Smooth muscle cell (in vitro differentiated cells): ENCODE measurements around the gene PLEKHJ1. TPM values are rescaled to one million over a fixed set of nuclear protein-coding genes. Genes with fewer than 3 reads are reported as not detected.

ENCODE experiments used
- DNase-seq: peaks from one replicate; lab custom pipeline; 2025; ENCODE audit not compliant: unreplicated experiment; lab: John Stamatoyannopoulos, UW
- H2AFZ ChIP-seq: fragments of 200-600 bp; sonication (generic); 2 replicates; pipeline ENCODE4 v1.6.0; 2016; ENCODE audit warnings: antibody characterized with exemption, low read depth, mild to moderate bottlenecking
- H3F3A ChIP-seq: fragments of 200-600 bp; sonication (generic); 2 replicates; pipeline ENCODE4 v1.6.0; 2017; ENCODE audit warnings: antibody characterized with exemption, low read depth
- H3K27ac ChIP-seq: fragments of 200-600 bp; sonication (generic); 2 replicates; pipeline ENCODE4 v1.5.1; 2016; ENCODE audit warnings: low read depth, mild to moderate bottlenecking
- H3K27me3 ChIP-seq: fragments of 200-600 bp; sonication (generic); 2 replicates; pipeline ENCODE4 v1.6.1; 2016; ENCODE audit warnings: low read depth, mild to moderate bottlenecking
- H3K36me3 ChIP-seq: fragments of 200-600 bp; sonication (generic); 2 replicates; pipeline ENCODE4 v1.5.1; 2016; ENCODE audit warnings: low read depth
- H3K4me1 ChIP-seq: fragments of 200-600 bp; sonication (generic); 2 replicates; pipeline ENCODE4 v1.5.1; 2016; ENCODE audit warnings: low read depth
- H3K4me2 ChIP-seq: fragments of 200-600 bp; sonication (generic); 2 replicates; pipeline ENCODE4 v1.6.0; 2016; ENCODE audit warnings: mild to moderate bottlenecking
- H3K4me3 ChIP-seq: fragments of 200-600 bp; sonication (generic); 2 replicates; pipeline ENCODE4 v1.5.1; 2016; ENCODE audit warnings: mild to moderate bottlenecking
- H3K79me2 ChIP-seq: fragments of 200-600 bp; sonication (generic); 2 replicates; pipeline ENCODE4 v1.6.0; 2016; ENCODE audit warnings: low read depth, mild to moderate bottlenecking
- H3K9ac ChIP-seq: fragments of 200-600 bp; sonication (generic); 2 replicates; pipeline ENCODE4 v1.6.0; 2016; ENCODE audit warnings: low read depth
- H3K9me3 ChIP-seq: fragments of 200-600 bp; sonication (generic); replicated peaks from 2 replicates; pipeline ENCODE4 v1.5.1; 2016; ENCODE audit warnings: low read depth
- H4K20me1 ChIP-seq: fragments of 200-600 bp; sonication (generic); 2 replicates; pipeline ENCODE4 v1.6.0; 2016; ENCODE audit warnings: low read depth
- CTCF ChIP-seq: fragments of 200-600 bp; sonication (generic); IDR thresholded peaks from 2 replicates; pipeline ENCODE4 v1.5.1; 2017; ENCODE audit warnings: borderline replicate concordance, mild to moderate bottlenecking, antibody characterized with exemption; ENCODE audit not compliant: insufficient read depth, poor library complexity, severe bottlenecking
- WGBS: methylation state at CpG from one replicate; pipeline ENCODE4 v1.1.7; 2016; ENCODE audit warnings: low lambda C conversion rate; 5-methylcytosine and 5-hydroxymethylcytosine counted together
- polyA plus RNA-seq: library from polyadenylated mRNA; unstranded; fragments of >200 nt; fragmentation: Nextera tagmentation; extraction: Ambion mirVana; gene quantifications from 2 replicates; pipeline ENCODE4 v1.2.1, GENCODE V29; 2016
- total RNA-seq: library from RNA; depleted of rRNA; stranded (reverse); fragments of >200 nt; gene quantifications from 2 replicates; pipeline ENCODE4 v1.2.3, GENCODE V29; 2014

The PLEKHJ1 gene
- total and polyA plus RNA-seq, 2 experiments from 2014 or later, result 38.6 to 76.5 TPM

GRCh38 chr19:2278459-2279158 lies 42.5 kb upstream of the PLEKHJ1 start:
- Histone ChIP-seq H3K4me1 (peaks cover under 1% of the 10 kb centered on the region), H2AFZ (no peak overlapping the region), H3K79me2 (peaks cover 15% of the 10 kb centered on the region), H3K4me2 (no peak overlapping the region), H3K36me3 (no peaks in the 10 kb centered on the region), H3K9me3 (no peaks in the 10 kb centered on the region), H3K4me3 (no peak overlapping the region), H3F3A (peaks cover 4% of the 10 kb centered on the region), H3K27me3 (no peaks in the 10 kb centered on the region), H3K27ac (no peak overlapping the region), H3K9ac (no peak overlapping the region), H4K20me1 (peaks cover 65% of the 10 kb centered on the region)
- WGBS, result 94% methylated on average over 33 of the region's 33 CpGs
- TF ChIP-seq CTCF, result no peak
- DNase-seq, result no peak

GRCh38 chr19:2277138-2277537 lies 41.0 kb upstream of the PLEKHJ1 start:
- Histone ChIP-seq H3K4me3 (no peak overlapping the region), H4K20me1 (peaks cover 79% of the 10 kb centered on the region)
- 89% methylated on average over 9 of the region's 9 CpGs for whole genome bisulfite sequencing

DNA sequence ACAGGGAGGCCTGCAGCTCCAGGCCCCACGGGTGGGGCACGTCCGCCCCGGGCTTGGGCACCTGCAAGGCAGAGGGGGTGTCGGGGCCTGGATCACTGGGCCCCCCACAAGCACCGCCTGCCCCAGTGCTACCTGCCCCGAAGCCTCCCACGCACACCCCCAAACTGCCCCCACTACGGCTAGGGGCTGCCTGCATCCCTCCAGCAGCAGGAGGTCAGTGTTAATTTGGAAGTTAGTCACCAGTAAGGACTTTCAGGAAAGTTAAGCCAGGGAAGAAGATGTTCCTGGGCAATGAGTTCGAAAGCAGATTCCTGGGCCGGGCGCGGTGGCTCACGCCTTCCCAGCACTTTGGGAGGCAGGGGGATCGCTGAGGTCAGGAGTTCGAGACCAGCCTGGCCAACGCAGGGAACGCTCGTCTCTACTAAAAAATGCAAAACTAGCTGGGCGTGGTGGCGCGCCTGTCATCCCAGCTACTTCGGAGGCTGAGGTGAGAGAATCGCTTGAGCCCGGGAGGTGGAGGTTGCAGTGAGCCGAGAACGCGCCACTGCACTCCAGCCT lies 40.4 kb upstream of the PLEKHJ1 start:
- Histone ChIP-seq H3K9ac (no peak overlapping the region), H3K4me1 (peaks cover 19% of the 10 kb centered on the region), H3K27me3 (no peaks in the 10 kb centered on the region), H3F3A (peaks cover 23% of the 10 kb centered on the region), H2AFZ (no peak overlapping the region), H3K79me2 (peaks cover 36% of the 10 kb centered on the region), H3K4me2 (no peak overlapping the region), H3K27ac (no peak overlapping the region), H4K20me1 (peaks cover 79% of the 10 kb centered on the region), H3K9me3 (no peaks in the 10 kb centered on the region), H3K36me3 (no peaks in the 10 kb centered on the region), H3K4me3 (no peak overlapping the region)
- WGBS, result 97% methylated on average over 28 of the region's 28 CpGs
- no peak for TF ChIP-seq CTCF
- DNase-seq, result no peak

More at GRCh38 chr19:2277138-2277537, 41.0 kb upstream of the PLEKHJ1 start:
- DNase-seq, result no peak
- H3K27me3 ChIP-seq, result no peaks in the 10 kb centered on the region
- peaks cover 29% of the 10 kb centered on the region for H3K79me2 ChIP-seq
- no peak overlapping the region for H3K4me2 ChIP-seq
- no peak overlapping the region for H3K27ac ChIP-seq
- TF ChIP-seq CTCF, result no peak
- peaks cover 15% of the 10 kb centered on the region for H3K4me1 ChIP-seq
- H3K9ac ChIP-seq, result no peak overlapping the region
- peaks cover 17% of the 10 kb centered on the region for H3F3A ChIP-seq
- H3K36me3 ChIP-seq, result no peaks in the 10 kb centered on the region
- no peaks in the 10 kb centered on the region for H3K9me3 ChIP-seq
- no peak overlapping the region for H2AFZ ChIP-seq
